ENCODE results near the gene DRG2.

DRG2 gene

GRCh38 chr17:18109935-18110485, 22.3 kb downstream of the DRG2 start:
- FAIRE-seq, result no peak
- TF ChIP-seq POLR2AphosphoS5 (IDR thresholded peaks at IDR 0.05; ENCODE audit: low read depth, low read length) (no peak), SPI1 (IDR thresholded peaks at IDR 0.05; ENCODE audit: low read depth, low read length) (no peak), POU2F2 (IDR thresholded peaks at IDR 0.05; ENCODE audit: low read depth, low read length) (no peak), PAX5 (IDR thresholded peaks at IDR 0.05; ENCODE audit: insufficient read depth, low read length, severe bottlenecking) (no peak), POLR2A (IDR thresholded peaks at IDR 0.05; ENCODE audit: low read depth, low read length) (no peak), TAF1 (IDR thresholded peaks at IDR 0.05; ENCODE audit: low read depth, low read length) (no peak)
- DNase-seq (ENCODE audit: insufficient read length, low spot score), result no peak

- TF ChIP-seq POLR2A (IDR thresholded peaks at IDR 0.05; ENCODE audit: low read depth, low read length), result no peak
- no peak for TF ChIP-seq PAX5 (IDR thresholded peaks at IDR 0.05; ENCODE audit: insufficient read depth, low read length, severe bottlenecking)
- TF ChIP-seq POLR2AphosphoS5 (IDR thresholded peaks at IDR 0.05; ENCODE audit: low read depth, low read length), result no peak
- TF ChIP-seq POU2F2 (IDR thresholded peaks at IDR 0.05; ENCODE audit: low read depth, low read length), result no peak
- TF ChIP-seq TAF1 (IDR thresholded peaks at IDR 0.05; ENCODE audit: low read depth, low read length), result no peak
- TF ChIP-seq SPI1 (IDR thresholded peaks at IDR 0.05; ENCODE audit: low read depth, low read length), result no peak
- FAIRE-seq, result no peak
Measured at GRCh38 chr17:18110636-18111145, 22.9 kb downstream of the DRG2 start.

GRCh38 chr17:18111330-18111971, 23.7 kb downstream of the DRG2 start:
- TF ChIP-seq POLR2A (IDR thresholded peaks at IDR 0.05; ENCODE audit: low read depth, low read length) (no peak), PAX5 (IDR thresholded peaks at IDR 0.05; ENCODE audit: insufficient read depth, low read length, severe bottlenecking) (no peak), POLR2AphosphoS5 (IDR thresholded peaks at IDR 0.05; ENCODE audit: low read depth, low read length) (no peak), POU2F2 (IDR thresholded peaks at IDR 0.05; ENCODE audit: low read depth, low read length) (no peak), SPI1 (IDR thresholded peaks at IDR 0.05; ENCODE audit: low read depth, low read length) (no peak), TAF1 (IDR thresholded peaks at IDR 0.05; ENCODE audit: low read depth, low read length) (no peak)
- no peak for FAIRE-seq
- DNase-seq (ENCODE audit: insufficient read length, low spot score), result no peak

More at GRCh38 chr17:18110636-18111145, 22.9 kb downstream of the DRG2 start:
- no peak for DNase-seq (ENCODE audit: insufficient read length, low spot score)

- no peak for FAIRE-seq
- TF ChIP-seq POU2F2 (IDR thresholded peaks at IDR 0.05; ENCODE audit: low read depth, low read length), result no peak
- TF ChIP-seq PAX5 (IDR thresholded peaks at IDR 0.05; ENCODE audit: insufficient read depth, low read length, severe bottlenecking), result no peak
- no peak for TF ChIP-seq TAF1 (IDR thresholded peaks at IDR 0.05; ENCODE audit: low read depth, low read length)
- TF ChIP-seq SPI1 (IDR thresholded peaks at IDR 0.05; ENCODE audit: low read depth, low read length), result no peak
- no peak for TF ChIP-seq POLR2AphosphoS5 (IDR thresholded peaks at IDR 0.05; ENCODE audit: low read depth, low read length)
- TF ChIP-seq POLR2A (IDR thresholded peaks at IDR 0.05; ENCODE audit: low read depth, low read length), result no peak
- DNase-seq (ENCODE audit: insufficient read length, low spot score), result no peak
Measured at GRCh38 chr17:18115517-18115916, 27.8 kb downstream of the DRG2 start.

GRCh38 chr17:18116078-18116477, 28.3 kb downstream of the DRG2 start:
- no peak for TF ChIP-seq POLR2AphosphoS5 (IDR thresholded peaks at IDR 0.05; ENCODE audit: low read depth, low read length)
- no peak for TF ChIP-seq POU2F2 (IDR thresholded peaks at IDR 0.05; ENCODE audit: low read depth, low read length)
- no peak for TF ChIP-seq TAF1 (IDR thresholded peaks at IDR 0.05; ENCODE audit: low read depth, low read length)
- no peak for TF ChIP-seq PAX5 (IDR thresholded peaks at IDR 0.05; ENCODE audit: insufficient read depth, low read length, severe bottlenecking)
- no peak for TF ChIP-seq POLR2A (IDR thresholded peaks at IDR 0.05; ENCODE audit: low read depth, low read length)
- no peak for TF ChIP-seq SPI1 (IDR thresholded peaks at IDR 0.05; ENCODE audit: low read depth, low read length)
- no peak for FAIRE-seq
- DNase-seq (ENCODE audit: insufficient read length, low spot score), result no peak

GRCh38 chr17:18117533-18117932, 29.8 kb downstream of the DRG2 start:
- DNase-seq (ENCODE audit: insufficient read length, low spot score), result no peak
- no peak for FAIRE-seq
- TF ChIP-seq POLR2A (IDR thresholded peaks at IDR 0.05; ENCODE audit: low read depth, low read length) (no peak), POLR2AphosphoS5 (IDR thresholded peaks at IDR 0.05; ENCODE audit: low read depth, low read length) (no peak)

GRCh38 chr17:18117982-18118975, 30.5 kb downstream of the DRG2 start:
- FAIRE-seq, result no peak
- no peak for TF ChIP-seq PAX5 (IDR thresholded peaks at IDR 0.05; ENCODE audit: insufficient read depth, low read length, severe bottlenecking)
- TF ChIP-seq POU2F2 (IDR thresholded peaks at IDR 0.05; ENCODE audit: low read depth, low read length), result no peak
- no peak for TF ChIP-seq POLR2A (IDR thresholded peaks at IDR 0.05; ENCODE audit: low read depth, low read length)
- no peak for TF ChIP-seq SPI1 (IDR thresholded peaks at IDR 0.05; ENCODE audit: low read depth, low read length)
- no peak for TF ChIP-seq POLR2AphosphoS5 (IDR thresholded peaks at IDR 0.05; ENCODE audit: low read depth, low read length)
- TF ChIP-seq TAF1 (IDR thresholded peaks at IDR 0.05; ENCODE audit: low read depth, low read length), result no peak
- DNase-seq (ENCODE audit: insufficient read length, low spot score), result no peak

- DNase-seq (ENCODE audit: insufficient read length, low spot score) (no peak), FAIRE-seq (no peak)
- TF ChIP-seq TAF1 (IDR thresholded peaks at IDR 0.05; ENCODE audit: low read depth, low read length) (no peak), PAX5 (IDR thresholded peaks at IDR 0.05; ENCODE audit: insufficient read depth, low read length, severe bottlenecking) (no peak), POLR2AphosphoS5 (IDR thresholded peaks at IDR 0.05; ENCODE audit: low read depth, low read length) (no peak), SPI1 (IDR thresholded peaks at IDR 0.05; ENCODE audit: low read depth, low read length) (no peak), POU2F2 (IDR thresholded peaks at IDR 0.05; ENCODE audit: low read depth, low read length) (no peak), POLR2A (IDR thresholded peaks at IDR 0.05; ENCODE audit: low read depth, low read length) (no peak)
Measured at GRCh38 chr17:18119166-18119745, 31.5 kb downstream of the DRG2 start.

Data from GM12891 (cell line).